ENCODE results near the gene DFFB. TPM values are rescaled to one million over a fixed set of nuclear protein-coding genes. Genes with fewer than 3 reads are reported as not detected.

Gene DFFB
- polyA plus RNA-seq, 1 experiment = 6.1 TPM

DNA sequence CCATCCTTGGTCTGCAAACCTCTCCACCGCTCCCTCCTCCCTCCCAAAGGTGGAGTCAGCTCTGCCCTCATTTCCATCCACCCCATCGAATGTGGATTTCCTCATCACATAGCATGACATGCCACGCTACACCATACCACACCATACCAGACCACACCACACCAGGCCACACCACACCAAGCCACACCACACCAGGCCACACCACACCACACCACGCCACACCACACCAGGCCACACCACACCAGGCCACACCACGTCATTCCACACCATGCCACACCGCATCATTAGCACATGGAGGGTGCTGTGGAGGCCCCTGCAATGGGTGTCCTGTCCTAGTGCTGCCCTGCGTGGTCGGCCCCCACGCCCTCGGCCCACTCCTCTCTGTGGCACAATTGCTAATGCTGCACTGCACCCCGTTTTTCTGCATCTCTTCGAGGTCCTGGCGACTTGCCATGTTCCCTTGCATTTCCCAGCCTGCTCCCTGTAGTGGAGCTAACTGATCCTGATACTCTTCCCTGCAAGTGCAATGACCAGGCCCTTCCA is 11.3 kb downstream of the DFFB start:
- H3K27me3 ChIP-seq (ENCODE audit: control insufficient read depth, insufficient read depth, low read length) = no peaks in the 10 kb centered on the region
- no peak for DNase-seq (ENCODE audit: low read depth)
- CTCF ChIA-PET = no interaction called here
- no peak overlapping the region for H3K4me3 ChIP-seq (ENCODE audit: low read depth, low read length)
- peaks cover 22% of the 10 kb centered on the region for H3K36me3 ChIP-seq (ENCODE audit: control insufficient read depth, insufficient read depth, low read length)
- TF ChIP-seq, protein P1, sequence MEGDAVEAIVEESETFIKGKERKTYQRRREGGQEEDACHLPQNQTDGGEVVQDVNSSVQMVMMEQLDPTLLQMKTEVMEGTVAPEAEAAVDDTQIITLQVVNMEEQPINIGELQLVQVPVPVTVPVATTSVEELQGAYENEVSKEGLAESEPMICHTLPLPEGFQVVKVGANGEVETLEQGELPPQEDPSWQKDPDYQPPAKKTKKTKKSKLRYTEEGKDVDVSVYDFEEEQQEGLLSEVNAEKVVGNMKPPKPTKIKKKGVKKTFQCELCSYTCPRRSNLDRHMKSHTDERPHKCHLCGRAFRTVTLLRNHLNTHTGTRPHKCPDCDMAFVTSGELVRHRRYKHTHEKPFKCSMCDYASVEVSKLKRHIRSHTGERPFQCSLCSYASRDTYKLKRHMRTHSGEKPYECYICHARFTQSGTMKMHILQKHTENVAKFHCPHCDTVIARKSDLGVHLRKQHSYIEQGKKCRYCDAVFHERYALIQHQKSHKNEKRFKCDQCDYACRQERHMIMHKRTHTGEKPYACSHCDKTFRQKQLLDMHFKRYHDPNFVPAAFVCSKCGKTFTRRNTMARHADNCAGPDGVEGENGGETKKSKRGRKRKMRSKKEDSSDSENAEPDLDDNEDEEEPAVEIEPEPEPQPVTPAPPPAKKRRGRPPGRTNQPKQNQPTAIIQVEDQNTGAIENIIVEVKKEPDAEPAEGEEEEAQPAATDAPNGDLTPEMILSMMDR (IDR thresholded peaks at IDR 0.05; ENCODE audit: insufficient read depth, low read depth, low read length) = no peak
- POLR2A ChIA-PET = no interaction called here

DNA sequence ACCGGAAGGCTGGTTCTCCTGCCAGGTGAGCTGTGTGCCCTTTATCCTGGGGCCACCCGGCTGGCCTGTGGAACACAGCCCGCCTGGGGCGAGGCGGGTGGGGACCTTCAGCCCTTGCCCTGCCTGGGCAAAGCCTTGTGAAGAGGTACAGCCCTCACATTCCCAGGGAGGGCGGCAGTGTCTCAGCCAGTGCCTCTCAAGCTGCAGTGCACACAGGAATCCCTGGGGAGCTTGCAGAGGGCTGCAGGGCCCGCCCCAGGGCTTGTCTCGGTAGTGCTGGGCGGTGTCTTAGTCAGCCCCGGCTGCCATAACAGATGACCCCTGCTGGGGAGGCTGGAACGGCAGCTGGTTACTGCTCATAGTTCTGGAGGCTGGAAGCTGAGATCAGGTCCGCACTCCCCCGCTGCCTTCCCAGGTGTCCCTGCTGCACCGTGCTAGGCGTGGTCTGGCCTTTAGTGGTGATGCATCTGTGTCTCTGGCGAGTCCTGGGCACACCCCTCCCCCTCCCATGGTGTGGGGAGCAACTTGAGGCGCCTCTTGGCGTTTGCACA is 12.6 kb downstream of the DFFB start:
- no peaks in the 10 kb centered on the region for H3K27me3 ChIP-seq (ENCODE audit: control insufficient read depth, insufficient read depth, low read length)
- POLR2A ChIA-PET = no interaction called here
- CTCF ChIA-PET = no interaction called here
- peaks cover 24% of the 10 kb centered on the region for H3K36me3 ChIP-seq (ENCODE audit: control insufficient read depth, insufficient read depth, low read length)
- no peak overlapping the region for H3K4me3 ChIP-seq (ENCODE audit: low read depth, low read length)
- DNase-seq (ENCODE audit: low read depth) = no peak
- TF ChIP-seq, protein P1 (IDR thresholded peaks at IDR 0.05; ENCODE audit: insufficient read depth, low read depth, low read length) = no peak

DNA sequence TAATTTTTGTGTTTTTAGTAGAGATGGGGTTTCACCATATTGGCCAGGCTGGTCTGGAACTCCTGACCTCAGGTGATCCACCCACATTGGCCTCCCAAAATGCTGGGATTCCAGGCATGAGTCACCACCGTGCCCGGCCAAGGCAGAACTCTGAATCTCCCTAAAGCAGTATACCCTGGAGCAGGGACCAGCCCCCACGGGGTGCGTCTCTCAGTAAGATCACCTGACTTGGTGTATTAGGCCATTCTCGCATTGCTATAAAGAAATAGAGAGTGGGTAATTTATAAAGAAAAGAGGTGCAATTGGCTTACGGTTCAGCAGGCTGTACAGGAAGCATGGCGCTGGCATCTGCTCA is 14.2 kb downstream of the DFFB start:
- H3K27me3 ChIP-seq (ENCODE audit: control insufficient read depth, insufficient read depth, low read length) = no peaks in the 10 kb centered on the region
- H3K36me3 ChIP-seq (ENCODE audit: control insufficient read depth, insufficient read depth, low read length) = peaks cover 24% of the 10 kb centered on the region
- ChIA-PET POLR2A (no interaction called here), CTCF (no interaction called here)
- H3K4me3 ChIP-seq (ENCODE audit: low read depth, low read length) = no peak overlapping the region
- TF ChIP-seq, protein P1 (IDR thresholded peaks at IDR 0.05; ENCODE audit: insufficient read depth, low read depth, low read length) = no peak
- no peak for DNase-seq (ENCODE audit: low read depth)

DNA sequence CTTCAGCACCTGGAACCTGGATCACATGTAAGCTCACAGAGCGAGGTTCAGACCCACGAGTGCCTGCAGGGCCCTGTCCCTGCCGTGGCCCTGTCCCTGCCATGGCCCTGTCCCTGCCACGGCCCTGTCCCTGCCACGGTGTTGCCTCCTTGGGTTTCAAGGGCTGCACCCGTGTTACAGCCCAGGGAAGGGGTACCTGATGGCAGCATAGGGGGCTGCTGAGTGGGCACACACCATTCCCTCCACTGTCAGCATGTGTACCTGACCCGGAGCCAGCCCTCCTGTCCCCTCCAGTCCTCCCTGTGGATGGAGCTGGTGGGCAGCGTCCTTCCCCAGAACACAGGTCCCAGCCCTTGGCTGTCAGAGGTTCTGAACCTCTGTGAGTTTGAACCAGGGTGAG is 15.3 kb downstream of the DFFB start:
- DNase-seq (ENCODE audit: low read depth) = no peak
- Histone ChIP-seq H3K36me3 (ENCODE audit: control insufficient read depth, insufficient read depth, low read length) (peaks cover 24% of the 10 kb centered on the region), H3K27me3 (ENCODE audit: control insufficient read depth, insufficient read depth, low read length) (no peaks in the 10 kb centered on the region), H3K4me3 (ENCODE audit: low read depth, low read length) (no peak overlapping the region)
- CTCF ChIA-PET = interaction anchor here (1.4 kb wide), 1 partner anchor 15 kb away, joined by 3 read pairs; the partner anchor contains the start of gene DFFB
- POLR2A ChIA-PET = no interaction called here
- TF ChIP-seq, protein P1 (IDR thresholded peaks at IDR 0.05; ENCODE audit: insufficient read depth, low read depth, low read length) = no peak

DNA sequence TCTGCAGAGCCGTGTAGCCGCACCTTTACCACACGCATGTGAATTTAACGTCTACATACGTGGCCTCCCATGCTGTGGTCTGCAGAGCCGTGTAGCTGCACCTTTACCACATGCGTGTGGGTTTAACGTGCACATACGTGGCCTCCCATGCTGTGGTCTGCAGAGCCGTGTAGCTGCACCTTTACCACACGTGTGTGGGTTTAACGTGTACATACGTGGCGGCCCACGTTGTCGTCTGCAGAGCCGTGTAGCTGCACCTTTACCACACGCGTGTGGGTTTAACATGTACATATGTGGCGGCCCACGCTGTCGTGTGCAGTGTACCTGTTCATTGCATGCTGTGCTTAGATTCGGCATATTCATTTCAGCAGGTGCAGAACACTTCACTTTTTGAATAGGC is 17.5 kb downstream of the DFFB start:
- POLR2A ChIA-PET = no interaction called here
- Histone ChIP-seq H3K4me3 (ENCODE audit: low read depth, low read length) (no peak overlapping the region), H3K36me3 (ENCODE audit: control insufficient read depth, insufficient read depth, low read length) (peaks cover 13% of the 10 kb centered on the region), H3K27me3 (ENCODE audit: control insufficient read depth, insufficient read depth, low read length) (no peaks in the 10 kb centered on the region)
- DNase-seq (ENCODE audit: low read depth) = no peak
- CTCF ChIA-PET = no interaction called here
- TF ChIP-seq, protein P1 (IDR thresholded peaks at IDR 0.05; ENCODE audit: insufficient read depth, low read depth, low read length) = no peak

Measured in BJ (cell line).